ENCODE measurements around the gene HSPA12A. TPM values are rescaled to one million over a fixed set of nuclear protein-coding genes. Genes with fewer than 3 reads are reported as not detected.

The HSPA12A gene
- total RNA-seq, 2 experiments from 2014 or later: 0.49 TPM; not detected in 1

DNA sequence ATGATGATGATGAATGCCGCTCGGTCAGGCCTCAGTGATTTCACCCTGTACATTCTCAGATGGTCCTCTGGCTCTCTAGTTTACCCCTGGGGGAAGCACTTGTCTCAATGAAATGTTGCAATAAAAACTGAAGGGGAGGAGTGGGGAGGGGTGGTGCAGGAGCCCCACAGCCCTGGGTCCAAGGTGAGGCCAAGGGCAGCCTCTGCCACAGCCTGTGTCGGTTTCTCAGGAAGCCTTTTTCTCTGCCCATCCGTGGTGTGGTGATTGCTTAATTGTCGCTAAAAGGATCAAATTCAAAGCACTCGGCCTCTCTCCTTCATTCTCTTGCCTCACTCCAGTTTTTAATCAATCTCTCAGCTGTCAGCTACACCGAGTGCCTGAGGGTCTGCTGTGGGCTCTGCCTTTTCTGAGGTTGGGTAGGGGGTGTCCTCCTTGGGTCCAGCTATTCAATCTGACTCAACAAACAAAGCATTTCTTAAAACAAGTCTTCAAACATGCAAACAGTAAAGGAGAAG is 39.1 kb upstream of the HSPA12A start:
- Histone ChIP-seq H3K4me3 (ENCODE audit: low read length) (no peak overlapping the region), H3K9me3 (ENCODE audit: control insufficient read depth in 1 of 2, insufficient read depth in 1 of 2, low read length in 2 of 2) (no peaks in the 10 kb centered on the region), H3K27ac (ENCODE audit: low read depth in 1 of 2, low read length in 2 of 2) (no peak overlapping the region), H3K4me1 (ENCODE audit: insufficient read depth, low read length) (no peaks in the 10 kb centered on the region), H3K27me3 (ENCODE audit: control insufficient read depth in 1 of 2, insufficient read depth in 2 of 2, low read length in 2 of 2) (no peaks in the 10 kb centered on the region), H3K36me3 (ENCODE audit: insufficient read depth, low read length) (no peaks in the 10 kb centered on the region)
- ATAC-seq (ENCODE audit: poor library complexity): no peak
- TF ChIP-seq, protein P1, sequence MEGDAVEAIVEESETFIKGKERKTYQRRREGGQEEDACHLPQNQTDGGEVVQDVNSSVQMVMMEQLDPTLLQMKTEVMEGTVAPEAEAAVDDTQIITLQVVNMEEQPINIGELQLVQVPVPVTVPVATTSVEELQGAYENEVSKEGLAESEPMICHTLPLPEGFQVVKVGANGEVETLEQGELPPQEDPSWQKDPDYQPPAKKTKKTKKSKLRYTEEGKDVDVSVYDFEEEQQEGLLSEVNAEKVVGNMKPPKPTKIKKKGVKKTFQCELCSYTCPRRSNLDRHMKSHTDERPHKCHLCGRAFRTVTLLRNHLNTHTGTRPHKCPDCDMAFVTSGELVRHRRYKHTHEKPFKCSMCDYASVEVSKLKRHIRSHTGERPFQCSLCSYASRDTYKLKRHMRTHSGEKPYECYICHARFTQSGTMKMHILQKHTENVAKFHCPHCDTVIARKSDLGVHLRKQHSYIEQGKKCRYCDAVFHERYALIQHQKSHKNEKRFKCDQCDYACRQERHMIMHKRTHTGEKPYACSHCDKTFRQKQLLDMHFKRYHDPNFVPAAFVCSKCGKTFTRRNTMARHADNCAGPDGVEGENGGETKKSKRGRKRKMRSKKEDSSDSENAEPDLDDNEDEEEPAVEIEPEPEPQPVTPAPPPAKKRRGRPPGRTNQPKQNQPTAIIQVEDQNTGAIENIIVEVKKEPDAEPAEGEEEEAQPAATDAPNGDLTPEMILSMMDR (IDR thresholded peaks at IDR 0.05): no peak
- no peak for DNase-seq
- no peaks in the 10 kb centered on the region for H3K36me3 Mint-ChIP-seq (ENCODE audit: low read depth)
- H3K27me3 Mint-ChIP-seq: peaks cover 29% of the 10 kb centered on the region
- intact Hi-C loops (cut with DNase I, micrococcal nuclease): loop anchor here in 1 of 2 experiments (10.0 kb wide), 1 partner anchor 57 kb away; no protein-coding TSS in a partner anchor
- no peaks in the 10 kb centered on the region for H3K4me1 Mint-ChIP-seq (ENCODE audit: low read depth)
- no peak overlapping the region for H3K27ac Mint-ChIP-seq
- no peak overlapping the region for H3K4me3 Mint-ChIP-seq
- H3K9me3 Mint-ChIP-seq: no peaks in the 10 kb centered on the region
- POLR2A ChIA-PET: no interaction called here
- CTCF ChIA-PET: interaction anchor here (0.7 kb wide), 1 partner anchor 994 kb away, joined by 3 read pairs; no protein-coding TSS in a partner anchor

DNA sequence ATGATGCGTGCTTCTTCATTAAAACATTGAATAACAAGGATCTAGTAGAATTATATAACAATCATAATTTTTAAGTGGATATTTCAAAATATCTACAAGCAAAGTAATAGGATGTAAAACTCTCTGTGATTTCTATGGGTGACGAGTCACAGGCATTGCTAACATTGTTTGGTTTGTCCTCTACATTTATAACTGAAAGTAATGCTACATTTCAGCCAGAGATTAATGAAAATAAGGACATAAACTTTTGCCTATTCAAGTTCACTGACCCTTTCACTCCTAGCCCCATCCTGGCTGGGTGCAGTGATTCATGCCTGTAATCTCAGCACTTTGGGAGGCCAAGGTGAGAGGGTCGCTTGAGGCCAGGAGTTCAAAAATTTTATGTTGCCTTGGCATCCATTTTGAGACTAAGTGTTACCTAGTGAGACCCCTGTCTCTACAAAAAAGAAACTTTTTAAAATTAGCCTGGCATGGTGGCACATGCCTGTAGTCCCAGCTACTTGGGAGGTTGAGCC is 38.4 kb upstream of the HSPA12A start:
- Mint-ChIP-seq H3K4me3 (no peak overlapping the region), H3K36me3 (ENCODE audit: low read depth) (no peaks in the 10 kb centered on the region), H3K27ac (no peak overlapping the region), H3K4me1 (ENCODE audit: low read depth) (no peaks in the 10 kb centered on the region), H3K9me3 (no peaks in the 10 kb centered on the region), H3K27me3 (peaks cover 30% of the 10 kb centered on the region)
- ATAC-seq (ENCODE audit: poor library complexity) (no peak), DNase-seq (no peak)
- Histone ChIP-seq H3K9me3 (ENCODE audit: control insufficient read depth in 1 of 2, insufficient read depth in 1 of 2, low read length in 2 of 2) (no peaks in the 10 kb centered on the region), H3K27me3 (ENCODE audit: control insufficient read depth in 1 of 2, insufficient read depth in 2 of 2, low read length in 2 of 2) (no peaks in the 10 kb centered on the region), H3K36me3 (ENCODE audit: insufficient read depth, low read length) (no peaks in the 10 kb centered on the region), H3K4me1 (ENCODE audit: insufficient read depth, low read length) (no peaks in the 10 kb centered on the region), H3K4me3 (ENCODE audit: low read length) (no peak overlapping the region), H3K27ac (ENCODE audit: low read depth in 1 of 2, low read length in 2 of 2) (no peak overlapping the region)
- ChIA-PET POLR2A (no interaction called here), CTCF (interaction anchor here (0.7 kb wide), 1 partner anchor 994 kb away, joined by 3 read pairs; no protein-coding TSS in a partner anchor)
- TF ChIP-seq, protein P1 (IDR thresholded peaks at IDR 0.05): no peak
- intact Hi-C loops (cut with DNase I, micrococcal nuclease): loop anchor here in 1 of 2 experiments (10.0 kb wide), 1 partner anchor 56 kb away; no protein-coding TSS in a partner anchor

DNA sequence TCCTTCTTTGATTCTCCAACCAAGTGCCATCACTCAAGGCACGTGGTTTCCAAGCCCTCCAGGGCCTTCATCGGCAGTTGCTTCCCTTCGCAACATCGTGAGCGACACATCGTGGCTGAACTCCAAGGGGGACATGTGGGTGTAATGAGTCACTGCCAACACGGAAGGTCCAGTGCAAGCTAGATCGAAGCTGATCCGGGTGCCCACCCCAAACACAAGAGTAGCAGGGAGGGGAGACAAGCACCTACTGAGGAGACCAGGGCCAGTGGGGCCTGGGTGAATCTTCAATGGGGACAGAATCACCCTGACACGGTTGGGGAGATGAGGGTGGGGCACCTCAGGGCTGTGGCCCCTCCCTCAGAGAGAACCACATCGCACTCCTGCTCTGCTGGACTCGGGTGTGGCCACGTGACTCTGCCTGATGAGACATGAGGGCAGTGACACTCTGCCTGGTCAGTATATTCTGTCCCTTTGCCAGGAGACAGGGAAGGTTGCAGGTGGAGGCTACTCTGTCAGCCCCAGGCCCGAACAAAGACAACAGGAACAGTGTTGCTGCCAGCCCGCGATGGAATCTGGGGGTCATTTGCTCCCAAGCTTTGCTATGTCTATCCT is 36.8 kb upstream of the HSPA12A start:
- H3K9me3 Mint-ChIP-seq: no peaks in the 10 kb centered on the region
- CTCF ChIA-PET: no interaction called here
- no peak overlapping the region for H3K4me3 ChIP-seq (ENCODE audit: low read length)
- H3K27ac Mint-ChIP-seq: no peak overlapping the region
- POLR2A ChIA-PET: no interaction called here
- H3K27ac ChIP-seq (ENCODE audit: low read depth in 1 of 2, low read length in 2 of 2): no peak overlapping the region
- no peaks in the 10 kb centered on the region for H3K36me3 ChIP-seq (ENCODE audit: insufficient read depth, low read length)
- peaks cover 33% of the 10 kb centered on the region for H3K27me3 Mint-ChIP-seq
- DNase-seq (no peak), ATAC-seq (ENCODE audit: poor library complexity) (no peak)
- H3K36me3 Mint-ChIP-seq (ENCODE audit: low read depth): no peaks in the 10 kb centered on the region
- H3K4me1 ChIP-seq (ENCODE audit: insufficient read depth, low read length): no peaks in the 10 kb centered on the region
- intact Hi-C loops (cut with DNase I, micrococcal nuclease): no loop called here
- no peaks in the 10 kb centered on the region for H3K4me1 Mint-ChIP-seq (ENCODE audit: low read depth)
- H3K9me3 ChIP-seq (ENCODE audit: control insufficient read depth in 1 of 2, insufficient read depth in 1 of 2, low read length in 2 of 2): no peaks in the 10 kb centered on the region
- peaks cover 2 to 4% of the 10 kb centered on the region in 2 experiments for H3K27me3 ChIP-seq (ENCODE audit: control insufficient read depth in 1 of 2, insufficient read depth in 2 of 2, low read length in 2 of 2)
- TF ChIP-seq, protein P1 (IDR thresholded peaks at IDR 0.05): no peak
- H3K4me3 Mint-ChIP-seq: no peak overlapping the region

Data from CD4-positive, alpha-beta T cell (primary cell).